Adrenal gland (tissue), 12 donors: ENCODE data around the gene MTCH1. TPM values are rescaled to one million over a fixed set of nuclear protein-coding genes. Genes with fewer than 3 reads are reported as not detected.
A peak's percentile ranks its signal among the peaks of the same experiment; 100 is the strongest.

Experiments
- DNase-seq, 7 donors: peaks; one replicate each; pipeline ENCODE4 v3.0.0-alpha.2; 2019 to 2020
- H3K27ac ChIP-seq, 5 donors: fragments of 200-600 bp; sonication (generic) in 4 of 5; 1 replicate in 3 of 5; 2 replicates in 2 of 5; pipeline versions ENCODE4 v1.5.1 to v1.8.0; 2016 to 2020; ENCODE audit warnings: mild to moderate bottlenecking in 1 of 5
- H3K27me3 ChIP-seq: fragments of 200-600 bp; 2 replicates; pipeline ENCODE4 v1.8.0; 2021
- H3K36me3 ChIP-seq, 2 donors: fragments of 200-600 bp; replicated peaks in 1 of 2; 1 replicate in 1 of 2; 2 replicates in 1 of 2; pipeline versions ENCODE4 v1.5.1 to v1.8.0; 2018 to 2022
- H3K4me1 ChIP-seq, 2 donors: fragments of 200-600 bp; replicated peaks in 1 of 2; 1 replicate in 1 of 2; 2 replicates in 1 of 2; pipeline versions ENCODE4 v1.5.1 to v1.8.0; 2018 to 2021
- H3K4me3 ChIP-seq, 4 donors: fragments of 200-600 bp; sonication (generic) in 3 of 4; one replicate each; pipeline ENCODE4 v1.5.1; 2016 to 2018
- H3K9me3 ChIP-seq, 3 donors: fragments of 200-600 bp; sonication (generic) in 1 of 3; replicated peaks in 1 of 3; 1 replicate in 2 of 3; 2 replicates in 1 of 3; pipeline versions ENCODE4 v1.5.1 to v1.8.0; 2016 to 2021
- POLR2A ChIP-seq, 2 donors: fragments of 450-650 bp; IDR thresholded peaks; one replicate each; pipeline ENCODE4 v1.6.1; 2017; ENCODE audit warnings: antibody characterized with exemption in 2 of 2, mild to moderate bottlenecking in 2 of 2, moderate library complexity in 1 of 2
- WGBS, 4 donors: extraction: QIAGEN DNeasy Blood & Tissue Kit in 2 of 4; methylation state at CpG; one replicate each; pipeline versions ENCODE4 v1.1.5 to v1.1.7; 2013 to 2017; 5-methylcytosine and 5-hydroxymethylcytosine counted together
- intact Hi-C, 2 donors: fragments of 100-400 bp; cut with DNase I; formaldehyde crosslinking; loops; one replicate each; pipeline versions ENCODE4 v1.14.1 to v1.15.0; 2022 to 2023
- polyA plus RNA-seq, 3 donors: library from polyadenylated mRNA; stranded (reverse); fragments of 200-250 nt in 2 of 3; fragments of 350-450 nt in 1 of 3; fragmentation: Illumina TruSeq in 1 of 3; extraction: RNeasy Lipid Tissue Mini Kit (QIAGEN cat#74804) in 1 of 3; gene quantifications; one replicate each; pipeline ENCODE4 v1.2.3, GENCODE V29; 2013 to 2014
- total RNA-seq, 9 donors: library from RNA; depleted of rRNA in 4 of 9; stranded (reverse); fragments of >200 nt in 4 of 9; fragments of 120-200 nt in 1 of 9; fragmentation: NEBNext Ultra II Directional in 1 of 9; extraction: Animal tissue kit (Norgen Biotek cat#: 25700) in 1 of 9; gene quantifications; one replicate each; pipeline versions ENCODE4 v1.1.0 to v1.2.4, GENCODE V29; 2013 to 2023
- TF ChIP-seq, protein P1 (sequence below), 6 experiments: fragments of 450-650 bp in 4 of 6; fragments of 200-600 bp in 2 of 6; sonication (generic) in 1 of 6; IDR thresholded peaks; 1 replicate in 5 of 6; 2 replicates in 1 of 6; pipeline versions ENCODE4 v1.5.1 to v1.8.0; 2016 to 2021; ENCODE audit warnings: antibody characterized with exemption in 6 of 6, mild to moderate bottlenecking in 2 of 6, moderate library complexity in 1 of 6
- donor health status: healthy with polysubstance abuse.
- donor health status: Bipolar disorder and iron deficiency.
- donor health status: DM: yes; HTN: yes; CAD: no.
- donor health status: DM: no; HTN: no; CAD: no.
- donor health status: DM: no; HTN: no; CAD: no.
- donor health status: DM: yes; HTN: yes; CAD: no.

The MTCH1 gene
- total and polyA plus RNA-seq, 12 donors, result 116 to 523 (median 338) TPM

DNA sequence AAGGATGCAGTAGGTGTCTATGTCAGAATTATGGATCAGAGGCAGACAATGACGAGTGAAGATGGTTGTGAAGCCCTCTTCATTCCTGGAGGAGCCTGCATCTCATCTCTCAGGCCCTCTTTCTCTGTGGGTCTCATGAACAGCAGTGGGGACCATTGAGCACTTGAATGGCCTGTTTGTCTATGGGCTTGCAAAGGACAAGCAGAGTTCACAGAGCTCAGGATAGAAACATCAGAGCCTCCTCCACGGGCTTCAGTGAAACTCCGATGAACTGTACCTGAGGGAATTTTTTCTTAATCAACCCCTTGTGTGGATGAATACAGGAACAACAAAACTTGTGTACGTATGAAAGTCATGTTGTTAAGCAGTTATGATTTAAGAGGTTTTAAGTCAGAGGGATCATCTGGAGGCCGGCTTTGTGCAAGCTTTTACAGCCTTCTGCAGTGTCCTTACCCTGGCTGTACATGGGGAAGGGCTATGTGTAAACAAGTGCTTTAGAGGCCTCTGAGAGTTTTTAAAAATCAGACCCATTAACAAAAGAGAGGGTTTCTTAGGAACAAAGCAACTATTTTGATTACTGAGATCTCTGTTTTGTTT is 61.1 kb downstream of the MTCH1 start:
- Histone ChIP-seq H3K4me3 (no peak overlapping the region), H3K27ac (no peak overlapping the region), H3K27me3 (no peaks in the 10 kb centered on the region), H3K4me1 (peaks cover 19 to 34% of the 10 kb centered on the region in 2 donors), H3K36me3 (peaks cover 0 to 42% of the 10 kb centered on the region in 2 donors), H3K9me3 (no peaks in the 10 kb centered on the region)
- TF ChIP-seq POLR2A (IDR thresholded peaks at IDR 0.05), result no peak
- TF ChIP-seq, protein P1, sequence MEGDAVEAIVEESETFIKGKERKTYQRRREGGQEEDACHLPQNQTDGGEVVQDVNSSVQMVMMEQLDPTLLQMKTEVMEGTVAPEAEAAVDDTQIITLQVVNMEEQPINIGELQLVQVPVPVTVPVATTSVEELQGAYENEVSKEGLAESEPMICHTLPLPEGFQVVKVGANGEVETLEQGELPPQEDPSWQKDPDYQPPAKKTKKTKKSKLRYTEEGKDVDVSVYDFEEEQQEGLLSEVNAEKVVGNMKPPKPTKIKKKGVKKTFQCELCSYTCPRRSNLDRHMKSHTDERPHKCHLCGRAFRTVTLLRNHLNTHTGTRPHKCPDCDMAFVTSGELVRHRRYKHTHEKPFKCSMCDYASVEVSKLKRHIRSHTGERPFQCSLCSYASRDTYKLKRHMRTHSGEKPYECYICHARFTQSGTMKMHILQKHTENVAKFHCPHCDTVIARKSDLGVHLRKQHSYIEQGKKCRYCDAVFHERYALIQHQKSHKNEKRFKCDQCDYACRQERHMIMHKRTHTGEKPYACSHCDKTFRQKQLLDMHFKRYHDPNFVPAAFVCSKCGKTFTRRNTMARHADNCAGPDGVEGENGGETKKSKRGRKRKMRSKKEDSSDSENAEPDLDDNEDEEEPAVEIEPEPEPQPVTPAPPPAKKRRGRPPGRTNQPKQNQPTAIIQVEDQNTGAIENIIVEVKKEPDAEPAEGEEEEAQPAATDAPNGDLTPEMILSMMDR (IDR thresholded peaks at IDR 0.05), result no peak
- intact Hi-C loops, result loop anchor here in 1 of 2 donors (10.0 kb wide), 1 partner anchor 50 kb away; no protein-coding TSS in a partner anchor
- 80 to 86% (median 82%) methylated on average over 5 of the region's 5 CpGs for WGBS, 4 donors
- peak in 1 of 7 donors; percentile 5 for DNase-seq

DNA sequence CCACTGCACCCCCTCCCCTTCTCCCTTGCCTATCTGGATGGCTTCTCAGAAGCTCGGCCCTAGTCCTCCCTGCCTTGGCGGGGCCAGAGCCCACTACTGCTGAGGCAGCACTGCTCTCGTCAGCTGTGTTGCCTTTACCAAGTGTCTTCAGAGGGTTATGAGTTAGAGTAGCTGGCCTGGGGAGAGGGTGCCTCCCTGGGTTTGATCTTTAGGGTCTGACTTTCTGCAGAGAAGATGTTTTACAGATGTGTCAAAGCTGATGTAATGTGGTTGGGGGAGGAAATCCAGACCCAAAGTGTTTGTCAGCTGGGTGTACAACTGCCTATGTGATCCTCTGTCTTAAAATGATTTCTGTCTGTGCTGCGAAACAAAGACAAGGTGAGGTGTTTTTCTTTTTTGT is 61.9 kb downstream of the MTCH1 start:
- Histone ChIP-seq H3K27ac (no peak overlapping the region), H3K36me3 (peaks cover 0 to 50% of the 10 kb centered on the region in 2 donors), H3K4me1 (peaks cover 16 to 34% of the 10 kb centered on the region in 2 donors), H3K9me3 (no peaks in the 10 kb centered on the region), H3K4me3 (no peak overlapping the region), H3K27me3 (no peaks in the 10 kb centered on the region)
- WGBS, 4 donors, result 91 to 95% (median 92%) methylated on average over 4 of the region's 4 CpGs
- intact Hi-C loops, result loop anchor here in 1 of 2 donors (10.0 kb wide), 1 partner anchor 51 kb away; no protein-coding TSS in a partner anchor
- DNase-seq, result peak in 1 of 7 donors; percentile 10
- no peak for TF ChIP-seq POLR2A (IDR thresholded peaks at IDR 0.05)
- TF ChIP-seq, protein P1 (IDR thresholded peaks at IDR 0.05), result no peak

GRCh38 chr6:36920546-36920945 is 65.5 kb downstream of the MTCH1 start:
- Histone ChIP-seq H3K27me3 (no peaks in the 10 kb centered on the region), H3K4me3 (no peak overlapping the region), H3K36me3 (peaks cover 0 to 83% of the 10 kb centered on the region in 2 donors), H3K27ac (peak overlapping the region in 3 of 5 donors; percentile 23 to 56 (median 36)), H3K9me3 (no peaks in the 10 kb centered on the region), H3K4me1 (peaks cover 17 to 25% of the 10 kb centered on the region in 2 donors)
- TF ChIP-seq POLR2A (IDR thresholded peaks at IDR 0.05), result no peak
- no peak for DNase-seq
- intact Hi-C loops, result loop anchor here in 1 of 2 donors (10.0 kb wide), 1 partner anchor 54 kb away; no protein-coding TSS in a partner anchor
- 70 to 76% (median 74%) methylated on average over 5 of the region's 5 CpGs for WGBS, 4 donors

DNA sequence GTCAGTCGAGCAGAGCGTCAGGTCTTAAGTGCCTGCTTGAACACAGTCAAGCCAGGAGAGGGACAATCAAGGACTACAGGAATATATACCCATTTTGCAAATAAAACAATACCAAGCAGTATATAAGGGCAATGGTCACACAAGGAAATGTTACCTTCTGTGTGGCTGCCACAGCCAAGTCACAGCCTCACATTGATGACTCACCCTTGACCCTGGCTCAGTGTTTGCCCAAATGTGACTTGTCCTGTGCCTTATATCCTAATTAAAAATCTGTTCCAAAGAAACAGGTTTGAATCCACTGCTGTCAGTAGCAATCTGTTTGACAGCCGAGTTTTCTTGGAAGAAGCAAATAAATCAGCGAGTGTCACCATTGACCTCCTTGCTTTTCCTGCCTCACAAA is 65.9 kb downstream of the MTCH1 start:
- Histone ChIP-seq H3K4me1 (peaks cover 17 to 25% of the 10 kb centered on the region in 2 donors), H3K27ac (peak overlapping the region in 4 of 5 donors; percentile 11 to 56 (median 30)), H3K27me3 (no peaks in the 10 kb centered on the region), H3K9me3 (no peaks in the 10 kb centered on the region), H3K36me3 (peaks cover 0 to 82% of the 10 kb centered on the region in 2 donors), H3K4me3 (no peak overlapping the region)
- DNase-seq, result peak; percentile 52 to 73 (median 67)
- intact Hi-C loops, result loop anchor here in 1 of 2 donors (10.0 kb wide), 1 partner anchor 55 kb away; no protein-coding TSS in a partner anchor
- TF ChIP-seq, protein P1 (IDR thresholded peaks at IDR 0.05), result no peak
- no peak for TF ChIP-seq POLR2A (IDR thresholded peaks at IDR 0.05)
- WGBS, 4 donors, result 57 to 79% (median 67%) methylated on average over 4 of the region's 4 CpGs

Other genes with a start within 250 kb of the MTCH1 start
- gene CPNE5, start 146.8 kb downstream of the MTCH1 start, total RNA-seq, result 1 to 10 TPM in 4 of 9 donors, under 1 TPM in 4, not detected in 1; 0.26 to 3.5 (median 0.95) TPM
- 1 to 10 TPM in 2 of 3 donors, under 1 TPM in 1; 0.71 to 2.2 (median 1.1) TPM for gene CPNE5, start 146.8 kb downstream of the MTCH1 start, polyA plus RNA-seq
- gene PPIL1, start 111.4 kb downstream of the MTCH1 start, total RNA-seq, result 100 to 1,000 TPM in 2 of 9 donors, 10 to 100 TPM in 7; 36.4 to 138 (median 55.1) TPM
- 100 to 1,000 TPM in 1 of 3 donors, 10 to 100 TPM in 1, 1 to 10 TPM in 1; 8.2 to 134 (median 30.5) TPM for gene PPIL1, start 111.4 kb downstream of the MTCH1 start, polyA plus RNA-seq
- 100 to 1,000 TPM in 1 of 9 donors, 10 to 100 TPM in 8; 43.3 to 107 (median 87.9) TPM for gene C6orf89, start 100.2 kb downstream of the MTCH1 start, total RNA-seq
- gene C6orf89, start 100.2 kb downstream of the MTCH1 start, polyA plus RNA-seq, result 10 to 100 TPM; 17.5 to 67.3 (median 19.4) TPM
- gene PI16, start 31.5 kb downstream of the MTCH1 start, total RNA-seq, result 1 to 10 TPM in 3 of 9 donors, under 1 TPM in 5, not detected in 1; 0.12 to 4.7 (median 0.61) TPM
- 1 to 10 TPM in 2 of 3 donors, under 1 TPM in 1; 0.29 to 9.3 (median 7.4) TPM for gene PI16, start 31.5 kb downstream of the MTCH1 start, polyA plus RNA-seq
- gene FGD2, start 19.5 kb upstream of the MTCH1 start, total RNA-seq, result 100 to 1,000 TPM in 1 of 9 donors, 10 to 100 TPM in 7, 1 to 10 TPM in 1; 2.0 to 117 (median 33.8) TPM
- 10 to 100 TPM in 1 of 3 donors, 1 to 10 TPM in 2; 3.7 to 28.7 (median 6.9) TPM for gene FGD2, start 19.5 kb upstream of the MTCH1 start, polyA plus RNA-seq
- 10 to 100 TPM in 7 of 9 donors, 1 to 10 TPM in 2; 2.8 to 36.6 (median 19.8) TPM for gene PIM1, start 184.0 kb upstream of the MTCH1 start, total RNA-seq
- gene PIM1, start 184.0 kb upstream of the MTCH1 start, polyA plus RNA-seq, result 10 to 100 TPM; 10.6 to 31.2 (median 12.3) TPM